GM13976 (cell line): ENCODE measurements around the gene SAP25.
"Not testable (repeated sequence)": the region's sequence is repeated elsewhere in the genome, so short reads cannot be mapped to it uniquely, and the experiment has no call there.

ENCODE experiments used
- DNase-seq: peaks from one replicate; pipeline ENCODE4 v3.0.0; 2012; ENCODE audit warnings: low spot score
- in situ Hi-C: fragments of 300-500 bp; cut with MboI; formaldehyde crosslinking; loops from one replicate; pipeline ENCODE4 v1.12.0; 2022; ENCODE audit warnings: low sequenced_read_pairs, mixed read lengths, inconsistent platforms; ENCODE audit not compliant: unreplicated experiment
- TF ChIP-seq, protein P1 (sequence below): IDR thresholded peaks from 2 replicates; pipeline ENCODE4 v1.5.1; 2012; ENCODE audit warnings: borderline replicate concordance, mild to moderate bottlenecking; ENCODE audit not compliant: insufficient read depth; ENCODE audit errors: extremely low read depth, missing control alignments, control extremely low read depth

Gene SAP25

DNA sequence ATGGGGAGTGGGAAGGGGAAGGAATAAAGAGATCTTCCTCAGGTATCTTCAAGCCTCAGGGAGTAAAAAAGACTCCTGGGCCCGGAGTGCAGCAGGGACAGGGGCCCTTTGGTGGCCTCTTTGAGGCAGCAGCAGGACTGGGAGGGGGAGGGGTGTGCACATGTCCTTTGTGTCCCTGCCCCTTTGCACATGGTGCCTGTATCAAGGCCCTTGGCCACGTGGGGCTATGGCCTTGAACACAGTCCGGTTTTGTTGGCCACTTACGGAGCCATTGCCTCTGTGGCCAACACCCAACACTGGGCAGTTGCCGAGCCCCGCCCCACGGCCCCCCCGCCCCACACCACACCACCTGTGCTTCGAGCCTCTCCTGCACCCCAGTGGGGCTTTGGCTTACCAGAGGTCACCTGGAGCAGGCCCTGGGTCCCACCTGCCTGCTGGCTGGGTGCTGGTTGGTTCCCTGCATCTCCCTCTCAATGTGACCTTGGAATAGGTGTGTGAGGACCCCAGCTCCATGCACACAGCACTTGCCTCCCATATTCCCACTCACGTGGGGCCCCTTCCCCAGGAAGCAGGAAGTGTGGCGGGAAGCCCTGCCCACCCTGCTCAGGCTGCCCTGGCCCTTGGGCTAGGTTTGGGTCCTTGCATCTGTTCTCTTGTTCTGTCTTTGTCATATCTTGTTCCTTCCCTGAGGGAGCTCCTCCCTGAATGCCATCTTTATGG lies 5.4 kb downstream of the SAP25 start:
- DNase-seq: no peak
- TF ChIP-seq, protein P1, sequence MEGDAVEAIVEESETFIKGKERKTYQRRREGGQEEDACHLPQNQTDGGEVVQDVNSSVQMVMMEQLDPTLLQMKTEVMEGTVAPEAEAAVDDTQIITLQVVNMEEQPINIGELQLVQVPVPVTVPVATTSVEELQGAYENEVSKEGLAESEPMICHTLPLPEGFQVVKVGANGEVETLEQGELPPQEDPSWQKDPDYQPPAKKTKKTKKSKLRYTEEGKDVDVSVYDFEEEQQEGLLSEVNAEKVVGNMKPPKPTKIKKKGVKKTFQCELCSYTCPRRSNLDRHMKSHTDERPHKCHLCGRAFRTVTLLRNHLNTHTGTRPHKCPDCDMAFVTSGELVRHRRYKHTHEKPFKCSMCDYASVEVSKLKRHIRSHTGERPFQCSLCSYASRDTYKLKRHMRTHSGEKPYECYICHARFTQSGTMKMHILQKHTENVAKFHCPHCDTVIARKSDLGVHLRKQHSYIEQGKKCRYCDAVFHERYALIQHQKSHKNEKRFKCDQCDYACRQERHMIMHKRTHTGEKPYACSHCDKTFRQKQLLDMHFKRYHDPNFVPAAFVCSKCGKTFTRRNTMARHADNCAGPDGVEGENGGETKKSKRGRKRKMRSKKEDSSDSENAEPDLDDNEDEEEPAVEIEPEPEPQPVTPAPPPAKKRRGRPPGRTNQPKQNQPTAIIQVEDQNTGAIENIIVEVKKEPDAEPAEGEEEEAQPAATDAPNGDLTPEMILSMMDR: no peak
- in situ Hi-C loops: loop anchor here (25.0 kb wide), 1 partner anchor 106 kb away; the partner anchor contains the start of gene SPACDR

DNA sequence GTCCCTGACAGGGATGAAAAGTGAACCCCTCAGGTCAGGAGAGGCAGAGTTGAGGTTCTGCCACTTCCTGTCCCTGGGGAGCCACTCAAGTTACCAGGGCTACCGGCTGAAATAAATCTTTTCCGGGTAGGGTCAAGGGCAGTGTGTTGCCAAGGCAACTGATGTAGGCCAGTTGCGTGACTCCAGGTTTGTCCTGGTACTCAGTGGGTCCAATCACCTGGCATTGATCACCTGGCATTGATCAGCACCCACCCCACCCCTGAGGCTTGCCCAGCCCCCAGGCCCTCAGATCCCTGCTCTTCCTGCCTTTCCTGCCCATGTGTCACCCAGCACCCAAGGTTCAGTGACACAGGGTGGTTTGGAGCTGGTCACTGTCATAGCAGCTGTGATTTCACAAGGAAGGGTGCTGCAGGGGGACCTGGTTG lies 5.9 kb downstream of the SAP25 start:
- TF ChIP-seq, protein P1: no peak
- no peak for DNase-seq
- in situ Hi-C loops: loop anchor here (25.0 kb wide), 1 partner anchor 105 kb away; the partner anchor contains the start of gene SPACDR

DNA sequence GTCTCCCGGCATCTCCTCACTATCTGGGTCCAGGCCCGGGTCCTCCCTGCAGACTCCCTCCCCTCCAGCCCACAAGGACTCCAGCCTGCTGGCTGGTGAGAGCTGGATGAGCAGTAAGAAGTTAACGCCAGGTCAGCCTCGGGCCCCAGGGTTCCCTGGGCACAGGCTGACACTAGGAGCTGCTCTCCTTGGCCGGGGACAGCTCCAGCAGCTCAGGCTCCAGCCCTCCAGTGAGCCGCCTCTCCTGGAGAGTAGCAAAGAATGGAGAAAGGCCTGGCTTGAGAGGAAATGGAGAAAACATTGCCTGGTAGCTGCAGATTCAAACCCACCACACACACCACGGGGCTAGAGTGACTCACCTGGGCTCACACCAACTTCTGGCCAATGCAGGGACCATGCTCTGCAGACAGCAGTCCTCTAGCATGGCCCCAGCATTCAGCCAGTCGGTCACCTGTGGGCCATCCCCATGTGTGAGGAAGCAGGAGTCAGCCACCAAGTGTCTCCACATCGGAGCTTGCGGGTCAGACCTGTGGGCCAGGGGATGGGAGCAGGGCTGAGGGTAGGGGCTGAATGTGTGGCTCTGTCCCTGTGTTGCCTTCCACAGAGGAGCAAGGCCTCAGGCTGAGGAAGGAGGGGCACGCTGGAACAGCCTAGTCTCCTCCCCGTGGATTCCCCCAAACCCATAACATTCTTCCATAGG lies 6.5 kb downstream of the SAP25 start:
- TF ChIP-seq, protein P1: no peak
- in situ Hi-C loops: loop anchor here (25.0 kb wide), 1 partner anchor 105 kb away; the partner anchor contains the start of gene SPACDR
- DNase-seq: no peak

DNA sequence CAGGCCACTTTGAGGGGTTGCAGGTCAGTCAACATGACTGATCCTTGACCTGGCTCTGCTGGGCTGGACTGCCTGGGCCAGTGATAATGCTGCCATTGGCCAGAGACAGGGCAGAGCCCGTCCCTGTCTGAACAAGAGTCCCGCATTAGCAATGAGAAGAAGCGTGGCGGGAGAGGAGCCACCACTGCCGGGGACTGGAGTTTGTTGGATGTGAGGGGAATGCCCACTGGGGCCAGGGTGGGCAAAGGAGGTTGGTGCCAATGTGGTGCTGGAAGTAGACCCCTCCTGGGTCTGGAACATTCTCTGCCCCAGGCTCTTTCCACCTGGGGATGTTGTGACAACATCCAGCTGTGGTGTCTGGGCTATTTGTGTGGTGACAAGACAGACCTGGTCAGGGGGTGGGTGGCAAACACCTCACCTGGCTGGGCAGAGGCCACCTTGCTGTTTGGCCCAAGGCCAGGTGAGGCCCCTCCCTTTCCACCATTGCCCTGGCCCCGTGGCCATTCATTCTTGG lies 7.6 kb downstream of the SAP25 start:
- no peak for DNase-seq
- in situ Hi-C loops: loop anchor here (25.0 kb wide), 1 partner anchor 104 kb away; the partner anchor contains the start of gene SPACDR
- TF ChIP-seq, protein P1: no peak

DNA sequence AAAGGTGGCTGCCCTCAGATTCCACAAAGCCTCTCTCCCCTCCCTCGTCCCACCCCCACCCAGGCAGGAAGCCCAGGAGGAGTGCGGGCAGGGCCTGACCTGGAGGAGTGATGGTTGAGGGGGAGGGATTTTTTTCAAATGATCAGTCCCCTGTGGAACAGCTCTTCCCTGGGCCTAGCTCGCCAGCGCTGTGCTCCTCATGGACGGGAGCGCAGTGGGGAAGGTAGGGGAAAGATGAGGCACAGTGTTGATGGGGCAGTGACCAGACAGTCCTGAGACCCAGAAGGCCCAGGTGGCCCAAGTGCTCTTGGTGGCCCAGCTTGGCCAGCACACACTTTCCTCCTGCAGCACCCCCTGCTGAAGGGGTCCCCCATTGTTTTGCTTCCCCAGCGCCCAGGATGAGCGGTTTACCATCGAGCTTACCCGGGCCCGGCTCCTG lies 8.5 kb downstream of the SAP25 start:
- TF ChIP-seq, protein P1: no peak
- DNase-seq: no peak
- in situ Hi-C loops: loop anchor here (25.0 kb wide), 1 partner anchor 103 kb away; the partner anchor contains the start of gene SPACDR

DNA sequence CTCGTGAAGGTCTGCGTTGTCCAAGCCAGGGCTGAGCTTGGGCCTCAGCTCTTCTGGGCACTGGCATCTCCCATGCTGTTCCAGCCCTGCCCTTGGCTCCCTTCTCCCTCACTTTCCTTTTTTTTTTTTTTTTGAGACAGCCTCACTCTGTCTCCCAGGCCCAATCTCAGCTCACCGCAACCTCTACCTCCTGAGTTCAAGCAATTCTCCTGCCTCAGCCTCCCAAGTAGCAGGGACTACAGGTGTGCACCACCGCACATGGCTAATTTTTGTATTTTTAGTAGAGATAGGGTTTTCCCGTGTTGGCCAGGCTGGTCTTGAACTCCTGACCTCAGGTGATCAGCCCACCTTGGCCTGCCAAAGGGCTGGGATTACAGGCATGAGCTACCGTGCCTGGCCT lies 9.3 kb downstream of the SAP25 start:
- in situ Hi-C loops: loop anchor here (25.0 kb wide), 1 partner anchor 102 kb away; the partner anchor contains the start of gene SPACDR
- DNase-seq: not testable (repeated sequence)
